Lower leg skin (tissue), 4 donors: ENCODE results near the gene SELPLG. TPM values are rescaled to one million over a fixed set of nuclear protein-coding genes. Genes with fewer than 3 reads are reported as not detected.

ENCODE experiments used
- DNase-seq, 2 donors: peaks; one replicate each; pipeline ENCODE4 v3.0.0-alpha.2; 2019; ENCODE audit warnings: low spot score in 2 of 2
- H3K4me3 ChIP-seq: fragments of 200-600 bp; sonication (generic); 2 replicates; pipeline ENCODE4 v1.5.1; 2017; ENCODE audit warnings: mild to moderate bottlenecking, low read depth; ENCODE audit not compliant: poor library complexity, severe bottlenecking
- POLR2A ChIP-seq, 2 donors: fragments of 450-650 bp; IDR thresholded peaks; one replicate each; pipeline ENCODE4 v1.6.1; 2016 to 2017; ENCODE audit warnings: antibody characterized with exemption in 2 of 2, mild to moderate bottlenecking in 1 of 2, moderate library complexity in 1 of 2
- WGBS, 2 donors: methylation state at CpG; one replicate each; pipeline ENCODE4 v1.1.5; 2018; 5-methylcytosine and 5-hydroxymethylcytosine counted together
- intact Hi-C: fragments of 100-400 bp; cut with DNase I; formaldehyde crosslinking; loops from one replicate; pipeline ENCODE4 v1.15.0; 2023; ENCODE audit warnings: low total_unique reads
- total RNA-seq, 4 donors: library from RNA; depleted of rRNA; stranded (reverse); fragments of >200 nt; gene quantifications; one replicate each; pipeline ENCODE4 v1.1.0, GENCODE V29; 2016
- TF ChIP-seq, protein P1 (sequence below), 3 donors: fragments of 450-650 bp; IDR thresholded peaks; one replicate each; pipeline ENCODE4 v1.5.1; 2016; ENCODE audit warnings: antibody characterized with exemption in 3 of 3, mild to moderate bottlenecking in 3 of 3, moderate library complexity in 2 of 3

Gene SELPLG
- total RNA-seq, 4 donors from 2014 or later = 1.2 to 4.6 (median 3.0) TPM

DNA sequence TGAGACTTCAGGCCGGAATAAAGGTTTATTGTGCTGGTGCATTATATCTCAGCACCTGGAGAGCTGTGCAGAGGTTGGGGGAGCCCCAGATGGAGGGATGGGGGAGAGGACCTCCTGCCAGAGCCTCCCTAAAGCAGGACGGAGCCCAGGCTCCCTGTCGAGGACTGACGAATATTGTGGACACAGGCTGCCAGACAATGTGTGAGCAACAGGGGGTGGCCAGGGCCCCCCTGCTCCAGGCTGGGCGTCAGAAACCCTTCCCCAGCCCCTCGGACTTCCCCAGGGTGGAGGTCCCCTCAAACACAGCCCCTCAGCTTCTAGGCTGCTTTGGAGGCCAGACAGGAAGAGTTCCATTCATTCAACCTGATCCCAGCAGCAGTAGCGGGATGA lies 43.9 kb downstream of the SELPLG start:
- intact Hi-C loops = no loop called here
- no peak for TF ChIP-seq POLR2A (IDR thresholded peaks at IDR 0.05)
- TF ChIP-seq, protein P1, sequence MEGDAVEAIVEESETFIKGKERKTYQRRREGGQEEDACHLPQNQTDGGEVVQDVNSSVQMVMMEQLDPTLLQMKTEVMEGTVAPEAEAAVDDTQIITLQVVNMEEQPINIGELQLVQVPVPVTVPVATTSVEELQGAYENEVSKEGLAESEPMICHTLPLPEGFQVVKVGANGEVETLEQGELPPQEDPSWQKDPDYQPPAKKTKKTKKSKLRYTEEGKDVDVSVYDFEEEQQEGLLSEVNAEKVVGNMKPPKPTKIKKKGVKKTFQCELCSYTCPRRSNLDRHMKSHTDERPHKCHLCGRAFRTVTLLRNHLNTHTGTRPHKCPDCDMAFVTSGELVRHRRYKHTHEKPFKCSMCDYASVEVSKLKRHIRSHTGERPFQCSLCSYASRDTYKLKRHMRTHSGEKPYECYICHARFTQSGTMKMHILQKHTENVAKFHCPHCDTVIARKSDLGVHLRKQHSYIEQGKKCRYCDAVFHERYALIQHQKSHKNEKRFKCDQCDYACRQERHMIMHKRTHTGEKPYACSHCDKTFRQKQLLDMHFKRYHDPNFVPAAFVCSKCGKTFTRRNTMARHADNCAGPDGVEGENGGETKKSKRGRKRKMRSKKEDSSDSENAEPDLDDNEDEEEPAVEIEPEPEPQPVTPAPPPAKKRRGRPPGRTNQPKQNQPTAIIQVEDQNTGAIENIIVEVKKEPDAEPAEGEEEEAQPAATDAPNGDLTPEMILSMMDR (IDR thresholded peaks at IDR 0.05) = no peak
- DNase-seq = no peak
- H3K4me3 ChIP-seq = no peak overlapping the region
- 60 to 84% methylated on average over 7 of the region's 7 CpGs for WGBS, 2 donors

- intact Hi-C loops = no loop called here
- H3K4me3 ChIP-seq = no peak overlapping the region
- WGBS, 2 donors = 27 to 40% methylated on average over 15 of the region's 15 CpGs
- TF ChIP-seq, protein P1 (IDR thresholded peaks at IDR 0.05) = no peak
- TF ChIP-seq POLR2A (IDR thresholded peaks at IDR 0.05) = no peak
- DNase-seq = no peak
These were observed 44.5 kb downstream of the SELPLG start for GRCh38 chr12:108589028-108589839.

DNA sequence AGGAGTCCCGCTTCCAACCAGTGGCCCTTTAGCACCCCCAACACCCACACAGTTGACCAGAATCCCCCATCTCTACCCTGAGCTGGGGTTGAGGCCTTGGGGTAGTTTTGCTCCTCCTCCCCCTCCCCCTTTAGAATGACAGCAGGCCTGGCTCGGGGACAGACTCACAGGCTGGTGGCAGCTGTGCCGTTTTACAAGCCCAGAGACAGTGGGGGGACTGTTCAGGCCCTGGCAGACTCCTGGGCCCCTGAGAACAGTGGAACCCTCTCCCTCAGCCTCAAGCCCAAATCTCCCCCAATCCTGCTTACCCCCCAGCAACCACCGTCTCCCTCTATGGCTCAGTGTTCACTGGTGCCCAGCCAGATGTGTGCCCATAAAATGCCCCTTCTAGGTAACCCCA lies 45.9 kb downstream of the SELPLG start:
- DNase-seq = no peak
- TF ChIP-seq, protein P1 (IDR thresholded peaks at IDR 0.05) = no peak
- TF ChIP-seq POLR2A (IDR thresholded peaks at IDR 0.05) = no peak
- 68 to 75% methylated on average over 4 of the region's 4 CpGs for WGBS, 2 donors

DNA sequence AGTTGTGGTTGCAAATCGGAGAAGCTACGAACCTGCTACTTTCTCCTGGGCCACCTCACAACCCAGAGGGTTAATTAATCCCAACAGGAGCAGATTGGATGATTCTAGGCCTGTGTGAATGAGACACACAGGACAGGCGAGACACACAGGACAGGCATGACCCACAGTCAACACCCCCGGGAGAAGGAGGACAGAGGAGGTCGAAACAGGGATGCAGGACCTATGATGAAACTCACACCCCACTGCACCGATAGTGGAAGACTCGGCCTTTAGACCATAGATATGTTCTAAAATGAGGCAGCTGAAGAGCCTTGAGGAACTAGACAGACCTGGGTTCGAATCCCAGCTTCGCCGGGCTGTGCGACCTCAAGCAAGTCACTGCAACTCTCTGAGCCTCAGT lies 47.4 kb downstream of the SELPLG start:
- no peak for DNase-seq
- TF ChIP-seq, protein P1 (IDR thresholded peaks at IDR 0.05) = no peak
- no peak for TF ChIP-seq POLR2A (IDR thresholded peaks at IDR 0.05)
- H3K4me3 ChIP-seq = no peak overlapping the region
- intact Hi-C loops = no loop called here
- 84 to 91% methylated on average over 11 of the region's 11 CpGs for whole genome bisulfite sequencing, 2 donors

More for the DNA sequence above, 45.9 kb downstream of the SELPLG start:
- H3K4me3 ChIP-seq = no peak overlapping the region
- intact Hi-C loops = no loop called here

DNA sequence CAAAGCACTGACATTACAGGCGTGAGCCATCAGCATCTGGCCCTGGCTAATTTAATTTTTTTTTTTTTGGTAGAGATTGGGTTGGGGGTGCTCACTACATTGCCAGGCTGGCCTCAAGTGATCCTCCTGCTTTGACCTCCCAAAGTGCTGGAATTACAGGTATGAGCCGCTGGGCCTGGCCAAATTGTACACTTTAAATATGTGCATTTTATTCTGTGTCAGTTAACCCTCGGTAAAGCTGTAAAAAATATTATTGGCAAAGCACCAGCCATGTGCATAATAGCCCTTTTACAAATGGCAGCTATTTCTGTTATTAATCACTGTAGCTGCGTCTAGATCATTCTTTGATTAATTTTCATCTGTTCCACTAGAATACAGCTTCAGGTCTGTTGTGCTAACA lies 47.8 kb downstream of the SELPLG start:
- WGBS, 2 donors = 53 to 63% methylated on average over 4 of the region's 4 CpGs
- TF ChIP-seq POLR2A (IDR thresholded peaks at IDR 0.05) = no peak
- TF ChIP-seq, protein P1 (IDR thresholded peaks at IDR 0.05) = no peak
- H3K4me3 ChIP-seq = no peak overlapping the region
- intact Hi-C loops = no loop called here
- no peak for DNase-seq
